ENCODE data around the gene MICB.

MICB gene

GRCh38 chr6:31543639-31544038, 45.7 kb downstream of the MICB start:
- Histone ChIP-seq H4K20me1 (ENCODE audit: low read depth, low read length) (peaks cover 23% of the 10 kb centered on the region), H3K9me3 (ENCODE audit: insufficient read depth, low read length) (no peaks in the 10 kb centered on the region), H3K27me3 (ENCODE audit: low read length) (no peaks in the 10 kb centered on the region), H3K9me2 (replicated peaks; ENCODE audit: insufficient read depth, low read length) (no peaks in the 10 kb centered on the region), H3K36me3 (ENCODE audit: low read length) (peaks cover 23% of the 10 kb centered on the region), H3K9ac (ENCODE audit: low read length) (no peak overlapping the region; the same call in 1 of the 2 replicates), H3K4me2 (ENCODE audit: low read depth, low read length, poor library complexity, severe bottlenecking) (no peak overlapping the region), H3K4me3 (ENCODE audit: insufficient read depth, low read length, poor library complexity, severe bottlenecking) (no peak overlapping the region), H3F3A (ENCODE audit: insufficient read depth) (peaks cover 44% of the 10 kb centered on the region), H3K79me2 (ENCODE audit: insufficient read depth, low read length) (peaks cover 42% of the 10 kb centered on the region), H2AFZ (ENCODE audit: low read depth, low read length, severe bottlenecking) (no peak overlapping the region), H3K27ac (ENCODE audit: low read depth, low read length) (no peak overlapping the region)
- TF ChIP-seq EZH2phosphoT487 (conservative IDR thresholded peaks at IDR 0.05; ENCODE audit: low read length) (no peak), CTCF (IDR thresholded peaks at IDR 0.05; ENCODE audit: insufficient read depth, low read length, poor library complexity, severe bottlenecking) (no peak)

GRCh38 chr6:31544676-31545075, 46.7 kb downstream of the MICB start:
- peaks cover 33% of the 10 kb centered on the region for H3K79me2 ChIP-seq (ENCODE audit: insufficient read depth, low read length)
- no peaks in the 10 kb centered on the region for H3K9me3 ChIP-seq (ENCODE audit: insufficient read depth, low read length)
- H3K4me3 ChIP-seq (ENCODE audit: insufficient read depth, low read length, poor library complexity, severe bottlenecking), result no peak overlapping the region
- no peaks in the 10 kb centered on the region for H3K9me2 ChIP-seq (replicated peaks; ENCODE audit: insufficient read depth, low read length)
- TF ChIP-seq EZH2phosphoT487 (conservative IDR thresholded peaks at IDR 0.05; ENCODE audit: low read length) (no peak), CTCF (IDR thresholded peaks at IDR 0.05; ENCODE audit: insufficient read depth, low read length, poor library complexity, severe bottlenecking) (no peak)
- peaks cover 13% of the 10 kb centered on the region for H4K20me1 ChIP-seq (ENCODE audit: low read depth, low read length)
- no peak overlapping the region for H3K4me2 ChIP-seq (ENCODE audit: low read depth, low read length, poor library complexity, severe bottlenecking)
- H3K27ac ChIP-seq (ENCODE audit: low read depth, low read length), result no peak overlapping the region
- peaks cover 16% of the 10 kb centered on the region for H3K36me3 ChIP-seq (ENCODE audit: low read length)
- H2AFZ ChIP-seq (ENCODE audit: low read depth, low read length, severe bottlenecking), result no peak overlapping the region
- H3F3A ChIP-seq (ENCODE audit: insufficient read depth), result peaks cover 46% of the 10 kb centered on the region
- no peak overlapping the region for H3K9ac ChIP-seq (ENCODE audit: low read length)
- no peaks in the 10 kb centered on the region for H3K27me3 ChIP-seq (ENCODE audit: low read length)

- peaks cover 11% of the 10 kb centered on the region for H3K36me3 ChIP-seq (ENCODE audit: low read length)
- peaks cover 49% of the 10 kb centered on the region for H3F3A ChIP-seq (ENCODE audit: insufficient read depth)
- H3K4me2 ChIP-seq (ENCODE audit: low read depth, low read length, poor library complexity, severe bottlenecking), result no peak overlapping the region
- peaks cover 7% of the 10 kb centered on the region for H4K20me1 ChIP-seq (ENCODE audit: low read depth, low read length)
- peaks cover 27% of the 10 kb centered on the region for H3K79me2 ChIP-seq (ENCODE audit: insufficient read depth, low read length)
- H2AFZ ChIP-seq (ENCODE audit: low read depth, low read length, severe bottlenecking), result no peak overlapping the region
- no peak overlapping the region for H3K4me3 ChIP-seq (ENCODE audit: insufficient read depth, low read length, poor library complexity, severe bottlenecking)
- H3K27me3 ChIP-seq (ENCODE audit: low read length), result no peaks in the 10 kb centered on the region
- H3K9ac ChIP-seq (ENCODE audit: low read length), result no peak overlapping the region
- no peak overlapping the region for H3K27ac ChIP-seq (ENCODE audit: low read depth, low read length)
- TF ChIP-seq CTCF (IDR thresholded peaks at IDR 0.05; ENCODE audit: insufficient read depth, low read length, poor library complexity, severe bottlenecking), result no peak
- no peak for TF ChIP-seq EZH2phosphoT487 (conservative IDR thresholded peaks at IDR 0.05; ENCODE audit: low read length)
- no peaks in the 10 kb centered on the region for H3K9me3 ChIP-seq (ENCODE audit: insufficient read depth, low read length)
- H3K9me2 ChIP-seq (replicated peaks; ENCODE audit: insufficient read depth, low read length), result no peaks in the 10 kb centered on the region
Observed at GRCh38 chr6:31545291-31545690, 47.3 kb downstream of the MICB start.

All from SU-DHL-6 (cell line).